HG03442 (cell line): ENCODE data around the gene BCAT1.
"Not testable (repeated sequence)": the region's sequence is repeated elsewhere in the genome, so short reads cannot be mapped to it uniquely, and the experiment has no call there.

Experiments used
- ATAC-seq: cut with Tn5 transposase; IDR thresholded peaks from one replicate; pipeline ENCODE4 v1.9.1; 2021; ENCODE audit warnings: mild to moderate bottlenecking, moderate library complexity; ENCODE audit not compliant: unreplicated experiment

The BCAT1 gene

GRCh38 chr12:24901576-24902461 lies 47.1 kb downstream of the BCAT1 start:
- no peak for ATAC-seq

- no peak for ATAC-seq
Measured at GRCh38 chr12:24900196-24900595, 48.7 kb downstream of the BCAT1 start.

GRCh38 chr12:24899503-24900075 lies 49.3 kb downstream of the BCAT1 start:
- no peak for ATAC-seq

- no peak for ATAC-seq
Measured at GRCh38 chr12:24898606-24899005, 50.3 kb downstream of the BCAT1 start.

GRCh38 chr12:24898185-24898584 lies 50.7 kb downstream of the BCAT1 start:
- ATAC-seq: no peak

- no peak for ATAC-seq
Measured at GRCh38 chr12:24896171-24896570, 52.7 kb downstream of the BCAT1 start.

GRCh38 chr12:24895612-24896011 lies 53.3 kb downstream of the BCAT1 start:
- ATAC-seq: no peak

- ATAC-seq: no peak
Measured at GRCh38 chr12:24894879-24895278, 54.0 kb downstream of the BCAT1 start.

- no peak for ATAC-seq
Measured at GRCh38 chr12:24890048-24890803, 58.7 kb downstream of the BCAT1 start.

- no peak for ATAC-seq
Measured at GRCh38 chr12:24889411-24889810, 59.5 kb downstream of the BCAT1 start.

- no peak for ATAC-seq
Measured at GRCh38 chr12:24888813-24889212, 60.1 kb downstream of the BCAT1 start.

GRCh38 chr12:24884911-24885310 lies 64.0 kb downstream of the BCAT1 start:
- no peak for ATAC-seq

GRCh38 chr12:24881724-24882371 lies 67.1 kb downstream of the BCAT1 start:
- ATAC-seq: no peak

GRCh38 chr12:24881227-24881626 lies 67.7 kb downstream of the BCAT1 start:
- no peak for ATAC-seq

GRCh38 chr12:24880732-24881131 lies 68.2 kb downstream of the BCAT1 start:
- ATAC-seq: no peak

- no peak for ATAC-seq
Measured at GRCh38 chr12:24879644-24880043, 69.3 kb downstream of the BCAT1 start.

- ATAC-seq: no peak
Measured at GRCh38 chr12:24875014-24875413, 73.9 kb downstream of the BCAT1 start.

GRCh38 chr12:24872211-24872610 lies 76.7 kb downstream of the BCAT1 start:
- ATAC-seq: no peak

GRCh38 chr12:24866139-24866538 lies 82.8 kb downstream of the BCAT1 start:
- ATAC-seq: not testable (repeated sequence)

- peak; percentile 52 for ATAC-seq
Measured at GRCh38 chr12:24864796-24865125, 84.1 kb downstream of the BCAT1 start.

- no peak for ATAC-seq
Measured at GRCh38 chr12:24861766-24862540, 86.9 kb downstream of the BCAT1 start.
